Smooth muscle cell (in vitro differentiated cells): ENCODE data around the gene SOX6. TPM values are rescaled to one million over a fixed set of nuclear protein-coding genes. Genes with fewer than 3 reads are reported as not detected.

Source experiments
- DNase-seq: peaks from one replicate; lab custom pipeline; 2025; ENCODE audit not compliant: unreplicated experiment; lab: John Stamatoyannopoulos, UW
- H2AFZ ChIP-seq: fragments of 200-600 bp; sonication (generic); 2 replicates; pipeline ENCODE4 v1.6.0; 2016; ENCODE audit warnings: antibody characterized with exemption, low read depth, mild to moderate bottlenecking
- H3F3A ChIP-seq: fragments of 200-600 bp; sonication (generic); 2 replicates; pipeline ENCODE4 v1.6.0; 2017; ENCODE audit warnings: antibody characterized with exemption, low read depth
- H3K27ac ChIP-seq: fragments of 200-600 bp; sonication (generic); 2 replicates; pipeline ENCODE4 v1.5.1; 2016; ENCODE audit warnings: low read depth, mild to moderate bottlenecking
- H3K27me3 ChIP-seq: fragments of 200-600 bp; sonication (generic); 2 replicates; pipeline ENCODE4 v1.6.1; 2016; ENCODE audit warnings: low read depth, mild to moderate bottlenecking
- H3K36me3 ChIP-seq: fragments of 200-600 bp; sonication (generic); 2 replicates; pipeline ENCODE4 v1.5.1; 2016; ENCODE audit warnings: low read depth
- H3K4me1 ChIP-seq: fragments of 200-600 bp; sonication (generic); 2 replicates; pipeline ENCODE4 v1.5.1; 2016; ENCODE audit warnings: low read depth
- H3K4me2 ChIP-seq: fragments of 200-600 bp; sonication (generic); 2 replicates; pipeline ENCODE4 v1.6.0; 2016; ENCODE audit warnings: mild to moderate bottlenecking
- H3K4me3 ChIP-seq: fragments of 200-600 bp; sonication (generic); 2 replicates; pipeline ENCODE4 v1.5.1; 2016; ENCODE audit warnings: mild to moderate bottlenecking
- H3K79me2 ChIP-seq: fragments of 200-600 bp; sonication (generic); 2 replicates; pipeline ENCODE4 v1.6.0; 2016; ENCODE audit warnings: low read depth, mild to moderate bottlenecking
- H3K9ac ChIP-seq: fragments of 200-600 bp; sonication (generic); 2 replicates; pipeline ENCODE4 v1.6.0; 2016; ENCODE audit warnings: low read depth
- H3K9me3 ChIP-seq: fragments of 200-600 bp; sonication (generic); replicated peaks from 2 replicates; pipeline ENCODE4 v1.5.1; 2016; ENCODE audit warnings: low read depth
- H4K20me1 ChIP-seq: fragments of 200-600 bp; sonication (generic); 2 replicates; pipeline ENCODE4 v1.6.0; 2016; ENCODE audit warnings: low read depth
- WGBS: methylation state at CpG from one replicate; pipeline ENCODE4 v1.1.7; 2016; ENCODE audit warnings: low lambda C conversion rate; 5-methylcytosine and 5-hydroxymethylcytosine counted together
- polyA plus RNA-seq: library from polyadenylated mRNA; unstranded; fragments of >200 nt; fragmentation: Nextera tagmentation; extraction: Ambion mirVana; gene quantifications from 2 replicates; pipeline ENCODE4 v1.2.1, GENCODE V29; 2016
- total RNA-seq: library from RNA; depleted of rRNA; stranded (reverse); fragments of >200 nt; gene quantifications from 2 replicates; pipeline ENCODE4 v1.2.3, GENCODE V29; 2014
- TF ChIP-seq, protein P1 (sequence below): fragments of 200-600 bp; sonication (generic); IDR thresholded peaks from 2 replicates; pipeline ENCODE4 v1.5.1; 2017; ENCODE audit warnings: borderline replicate concordance, mild to moderate bottlenecking, antibody characterized with exemption; ENCODE audit not compliant: insufficient read depth, poor library complexity, severe bottlenecking

Gene SOX6
- total and polyA plus RNA-seq, 2 experiments from 2014 or later: 11.2 to 27.6 TPM

DNA sequence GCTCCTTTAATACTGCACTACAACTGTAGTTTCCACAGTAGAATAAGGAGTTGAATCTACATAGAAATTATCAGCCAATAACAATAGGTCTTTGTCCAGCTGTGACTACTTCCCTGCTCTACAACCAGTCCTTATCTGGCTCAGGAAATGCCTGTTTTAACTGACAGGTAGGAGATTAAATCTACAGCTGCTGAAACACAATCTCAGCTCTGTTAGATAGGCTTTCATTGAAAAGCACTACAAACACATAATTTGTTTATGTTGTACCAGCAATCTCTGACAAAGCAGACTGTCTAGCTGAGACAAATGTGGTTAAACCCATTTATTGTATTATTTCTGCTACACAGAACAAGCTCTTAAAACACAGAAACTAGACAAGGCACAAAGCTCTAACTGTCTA lies 230.0 kb downstream of the SOX6 start:
- no peaks in the 10 kb centered on the region for H3K36me3 ChIP-seq
- no peaks in the 10 kb centered on the region for H4K20me1 ChIP-seq
- H3K4me1 ChIP-seq: no peaks in the 10 kb centered on the region
- no peaks in the 10 kb centered on the region for H3K27me3 ChIP-seq
- no peak overlapping the region for H2AFZ ChIP-seq
- no peak for DNase-seq
- H3K4me2 ChIP-seq: no peak overlapping the region
- H3K9ac ChIP-seq: no peak overlapping the region
- TF ChIP-seq, protein P1, sequence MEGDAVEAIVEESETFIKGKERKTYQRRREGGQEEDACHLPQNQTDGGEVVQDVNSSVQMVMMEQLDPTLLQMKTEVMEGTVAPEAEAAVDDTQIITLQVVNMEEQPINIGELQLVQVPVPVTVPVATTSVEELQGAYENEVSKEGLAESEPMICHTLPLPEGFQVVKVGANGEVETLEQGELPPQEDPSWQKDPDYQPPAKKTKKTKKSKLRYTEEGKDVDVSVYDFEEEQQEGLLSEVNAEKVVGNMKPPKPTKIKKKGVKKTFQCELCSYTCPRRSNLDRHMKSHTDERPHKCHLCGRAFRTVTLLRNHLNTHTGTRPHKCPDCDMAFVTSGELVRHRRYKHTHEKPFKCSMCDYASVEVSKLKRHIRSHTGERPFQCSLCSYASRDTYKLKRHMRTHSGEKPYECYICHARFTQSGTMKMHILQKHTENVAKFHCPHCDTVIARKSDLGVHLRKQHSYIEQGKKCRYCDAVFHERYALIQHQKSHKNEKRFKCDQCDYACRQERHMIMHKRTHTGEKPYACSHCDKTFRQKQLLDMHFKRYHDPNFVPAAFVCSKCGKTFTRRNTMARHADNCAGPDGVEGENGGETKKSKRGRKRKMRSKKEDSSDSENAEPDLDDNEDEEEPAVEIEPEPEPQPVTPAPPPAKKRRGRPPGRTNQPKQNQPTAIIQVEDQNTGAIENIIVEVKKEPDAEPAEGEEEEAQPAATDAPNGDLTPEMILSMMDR: no peak
- no peak overlapping the region for H3K27ac ChIP-seq
- H3F3A ChIP-seq: no peaks in the 10 kb centered on the region
- H3K9me3 ChIP-seq: no peaks in the 10 kb centered on the region
- no peaks in the 10 kb centered on the region for H3K79me2 ChIP-seq
- H3K4me3 ChIP-seq: no peak overlapping the region

DNA sequence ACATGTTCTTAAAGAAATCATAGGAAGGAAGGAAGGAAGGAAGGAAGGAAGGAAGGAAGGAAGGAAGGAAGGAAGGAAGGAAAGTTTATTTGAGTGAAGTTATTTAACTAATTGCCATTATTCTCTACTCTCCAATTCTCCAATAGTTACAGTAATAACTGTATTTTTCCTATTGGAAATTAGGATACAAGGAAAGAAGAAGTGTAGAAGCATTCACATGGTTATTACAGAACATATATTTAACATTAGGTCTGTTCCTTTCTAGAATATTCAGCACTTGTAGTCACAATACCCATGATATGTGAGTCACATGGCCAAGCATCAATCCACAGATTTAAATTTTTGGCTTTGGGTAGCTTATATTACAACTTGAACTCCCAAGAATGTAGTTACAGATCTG lies 230.6 kb downstream of the SOX6 start:
- Histone ChIP-seq H3K9ac (no peak overlapping the region), H3K4me1 (no peaks in the 10 kb centered on the region), H3K27me3 (no peaks in the 10 kb centered on the region), H3K4me2 (no peak overlapping the region), H3K9me3 (no peaks in the 10 kb centered on the region), H3K4me3 (no peak overlapping the region), H3K36me3 (no peaks in the 10 kb centered on the region), H3F3A (no peaks in the 10 kb centered on the region), H3K27ac (no peak overlapping the region), H2AFZ (no peak overlapping the region), H3K79me2 (no peaks in the 10 kb centered on the region), H4K20me1 (no peaks in the 10 kb centered on the region)
- DNase-seq: no peak
- TF ChIP-seq, protein P1: no peak

DNA sequence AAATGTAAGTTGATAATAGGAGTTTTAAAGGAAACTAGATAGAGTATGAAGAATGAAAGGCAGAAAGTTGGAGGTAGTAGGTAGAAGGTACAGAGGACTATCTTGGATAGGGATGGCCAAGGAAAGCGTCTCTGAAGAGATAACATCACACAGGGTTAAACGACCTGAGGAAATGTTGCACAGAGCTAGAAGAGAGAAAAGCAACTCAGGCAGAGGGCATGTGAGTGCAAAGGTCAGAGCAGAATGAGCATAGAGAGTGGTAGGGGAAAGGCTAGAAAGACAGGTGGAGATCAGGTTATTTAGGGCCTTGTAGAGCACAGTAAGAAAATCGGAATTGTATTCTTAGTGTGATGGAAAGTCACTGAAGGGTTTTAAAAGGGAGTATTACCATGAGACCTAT lies 232.0 kb downstream of the SOX6 start:
- H3K27ac ChIP-seq: no peak overlapping the region
- no peaks in the 10 kb centered on the region for H3K79me2 ChIP-seq
- TF ChIP-seq, protein P1: no peak
- H4K20me1 ChIP-seq: no peaks in the 10 kb centered on the region
- no peaks in the 10 kb centered on the region for H3K36me3 ChIP-seq
- no peaks in the 10 kb centered on the region for H3F3A ChIP-seq
- 87% methylated on average over 3 of the region's 3 CpGs for WGBS
- no peak for DNase-seq
- no peak overlapping the region for H2AFZ ChIP-seq
- no peaks in the 10 kb centered on the region for H3K27me3 ChIP-seq
- no peak overlapping the region for H3K9ac ChIP-seq
- H3K9me3 ChIP-seq: no peaks in the 10 kb centered on the region
- H3K4me3 ChIP-seq: no peak overlapping the region
- no peak overlapping the region for H3K4me2 ChIP-seq
- no peaks in the 10 kb centered on the region for H3K4me1 ChIP-seq

DNA sequence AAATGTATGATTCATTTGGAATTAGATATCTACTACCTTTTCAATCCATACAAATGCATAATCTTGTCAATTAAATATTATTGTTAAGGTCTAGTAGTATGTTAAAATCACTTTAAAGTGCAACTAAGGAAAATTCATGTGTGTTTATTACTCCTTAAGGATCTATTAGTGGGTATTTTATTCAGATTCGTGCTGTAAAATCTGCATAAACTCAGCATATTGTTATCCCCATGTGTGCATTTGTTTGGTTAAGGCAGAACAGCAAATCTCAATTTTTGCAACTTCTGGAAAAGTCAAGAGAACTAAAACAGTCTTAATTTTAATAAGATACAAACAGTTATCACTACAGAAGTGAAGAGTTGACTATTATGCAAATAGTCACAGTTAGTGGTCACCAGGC lies 234.5 kb downstream of the SOX6 start:
- H3K4me1 ChIP-seq: no peaks in the 10 kb centered on the region
- no peaks in the 10 kb centered on the region for H3K79me2 ChIP-seq
- H3K9me3 ChIP-seq: no peaks in the 10 kb centered on the region
- no peaks in the 10 kb centered on the region for H3F3A ChIP-seq
- no peak overlapping the region for H3K9ac ChIP-seq
- H3K36me3 ChIP-seq: no peaks in the 10 kb centered on the region
- H3K27ac ChIP-seq: no peak overlapping the region
- no peak for DNase-seq
- no peak overlapping the region for H3K4me2 ChIP-seq
- H3K4me3 ChIP-seq: no peak overlapping the region
- H3K27me3 ChIP-seq: no peaks in the 10 kb centered on the region
- H2AFZ ChIP-seq: no peak overlapping the region
- H4K20me1 ChIP-seq: no peaks in the 10 kb centered on the region
- 95% methylated on average over 1 of the region's 1 CpG for WGBS
- TF ChIP-seq, protein P1: no peak
